ENCODE measurements around the gene SCFD2.
"Not testable (repeated sequence)": the region's sequence is repeated elsewhere in the genome, so short reads cannot be mapped to it uniquely, and the experiment has no call there.

Gene SCFD2

GRCh38 chr4:53237811-53238210, 128.1 kb downstream of the SCFD2 start:
- not testable (repeated sequence) for DNase-seq

GRCh38 chr4:53236624-53237023, 129.2 kb downstream of the SCFD2 start:
- DNase-seq = not testable (repeated sequence)

- DNase-seq = no peak
Observed at GRCh38 chr4:53235547-53235946, 130.3 kb downstream of the SCFD2 start.

- no peak for DNase-seq
Observed at GRCh38 chr4:53234669-53235068, 131.2 kb downstream of the SCFD2 start.

GRCh38 chr4:53234111-53234510, 131.8 kb downstream of the SCFD2 start:
- no peak for DNase-seq

- DNase-seq = no peak
Observed at GRCh38 chr4:53233114-53233795, 132.6 kb downstream of the SCFD2 start.

- DNase-seq = no peak
Observed at GRCh38 chr4:53232371-53232770, 133.5 kb downstream of the SCFD2 start.

GRCh38 chr4:53228036-53228435, 137.8 kb downstream of the SCFD2 start:
- peak in 1 of 3 donors; percentile 2 for DNase-seq

- no peak for DNase-seq
Observed at GRCh38 chr4:53227451-53227850, 138.4 kb downstream of the SCFD2 start.

- DNase-seq = no peak
Observed at GRCh38 chr4:53221832-53222480, 143.9 kb downstream of the SCFD2 start.

GRCh38 chr4:53219148-53219547, 146.7 kb downstream of the SCFD2 start:
- DNase-seq = not testable (repeated sequence)

- DNase-seq = no peak
Observed at GRCh38 chr4:53208753-53209152, 157.1 kb downstream of the SCFD2 start.

- no peak for DNase-seq
Observed at GRCh38 chr4:53205970-53206369, 159.9 kb downstream of the SCFD2 start.

- DNase-seq = no peak
Observed at GRCh38 chr4:53199356-53199755, 166.5 kb downstream of the SCFD2 start.

- no peak for DNase-seq
Observed at GRCh38 chr4:53197772-53198142, 168.1 kb downstream of the SCFD2 start.

GRCh38 chr4:53196882-53197771, 168.7 kb downstream of the SCFD2 start:
- peak; percentile 76 to 88 (median 83) for DNase-seq

GRCh38 chr4:53195815-53196661, 169.8 kb downstream of the SCFD2 start:
- DNase-seq = no peak

GRCh38 chr4:53194727-53195126, 171.1 kb downstream of the SCFD2 start:
- no peak for DNase-seq

- DNase-seq = no peak
Observed at GRCh38 chr4:53193111-53193510, 172.8 kb downstream of the SCFD2 start.

- DNase-seq = peak in 2 of 3 donors; percentile 10 to 33
Observed at GRCh38 chr4:53192496-53192895, 173.4 kb downstream of the SCFD2 start.

- peak in 1 of 3 donors; percentile 5 for DNase-seq
Observed at GRCh38 chr4:53191997-53192396, 173.9 kb downstream of the SCFD2 start.

GRCh38 chr4:53189011-53189410, 176.8 kb downstream of the SCFD2 start:
- DNase-seq = no peak

All from suppressor macrophage treated with lipopolysaccharide for 1 hour (primary cell).